ENCODE measurements around the gene PODXL2.
"Not testable (repeated sequence)": the region's sequence is repeated elsewhere in the genome, so short reads cannot be mapped to it uniquely, and the experiment has no call there.

Gene PODXL2

DNA sequence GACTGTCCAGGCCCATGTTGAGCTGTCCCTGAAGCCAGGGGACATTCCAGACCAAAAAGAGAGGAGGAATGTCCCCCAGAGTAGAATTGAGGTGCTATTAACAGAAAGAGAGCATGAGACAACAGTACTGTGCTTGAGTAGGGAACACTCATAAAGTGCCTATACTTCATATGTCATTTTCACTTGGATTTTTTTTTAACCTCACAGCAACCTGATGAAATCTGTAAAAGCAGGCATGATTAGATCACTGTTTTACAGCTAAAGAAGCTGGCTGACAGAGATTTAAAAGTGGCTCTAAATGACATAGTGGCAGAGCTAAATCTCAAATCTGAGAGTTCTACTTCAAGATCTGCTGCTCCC lies 18.8 kb downstream of the PODXL2 start:
- no peak for DNase-seq
- Histone ChIP-seq H3K27ac (no peak overlapping the region), H3K27me3 (no peaks in the 10 kb centered on the region), H3K9me3 (no peaks in the 10 kb centered on the region), H3K4me1 (peaks cover 0 to 7% (median 0%) of the 10 kb centered on the region in 4 donors), H3K36me3 (no peaks in the 10 kb centered on the region), H3K4me3 (no peak overlapping the region)
- TF ChIP-seq, protein P1, sequence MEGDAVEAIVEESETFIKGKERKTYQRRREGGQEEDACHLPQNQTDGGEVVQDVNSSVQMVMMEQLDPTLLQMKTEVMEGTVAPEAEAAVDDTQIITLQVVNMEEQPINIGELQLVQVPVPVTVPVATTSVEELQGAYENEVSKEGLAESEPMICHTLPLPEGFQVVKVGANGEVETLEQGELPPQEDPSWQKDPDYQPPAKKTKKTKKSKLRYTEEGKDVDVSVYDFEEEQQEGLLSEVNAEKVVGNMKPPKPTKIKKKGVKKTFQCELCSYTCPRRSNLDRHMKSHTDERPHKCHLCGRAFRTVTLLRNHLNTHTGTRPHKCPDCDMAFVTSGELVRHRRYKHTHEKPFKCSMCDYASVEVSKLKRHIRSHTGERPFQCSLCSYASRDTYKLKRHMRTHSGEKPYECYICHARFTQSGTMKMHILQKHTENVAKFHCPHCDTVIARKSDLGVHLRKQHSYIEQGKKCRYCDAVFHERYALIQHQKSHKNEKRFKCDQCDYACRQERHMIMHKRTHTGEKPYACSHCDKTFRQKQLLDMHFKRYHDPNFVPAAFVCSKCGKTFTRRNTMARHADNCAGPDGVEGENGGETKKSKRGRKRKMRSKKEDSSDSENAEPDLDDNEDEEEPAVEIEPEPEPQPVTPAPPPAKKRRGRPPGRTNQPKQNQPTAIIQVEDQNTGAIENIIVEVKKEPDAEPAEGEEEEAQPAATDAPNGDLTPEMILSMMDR (IDR thresholded peaks at IDR 0.05) = no peak
- intact Hi-C loops (cut with DNase I; ENCODE audit: low total_unique reads) = no loop called here

GRCh38 chr3:127650236-127650635 lies 21.3 kb downstream of the PODXL2 start:
- no peak overlapping the region for H3K4me3 ChIP-seq
- intact Hi-C loops (cut with DNase I; ENCODE audit: low total_unique reads) = loop anchor here (10.0 kb wide), 2 partner anchors 325 to 425 kb away; no protein-coding TSS in a partner anchor
- peaks cover 0 to 17% (median 3%) of the 10 kb centered on the region in 4 donors for H3K4me1 ChIP-seq
- H3K36me3 ChIP-seq = no peaks in the 10 kb centered on the region
- H3K27me3 ChIP-seq = no peaks in the 10 kb centered on the region
- TF ChIP-seq, protein P1 (IDR thresholded peaks at IDR 0.05) = no peak
- DNase-seq = no peak
- H3K27ac ChIP-seq = no peak overlapping the region
- no peaks in the 10 kb centered on the region for H3K9me3 ChIP-seq

DNA sequence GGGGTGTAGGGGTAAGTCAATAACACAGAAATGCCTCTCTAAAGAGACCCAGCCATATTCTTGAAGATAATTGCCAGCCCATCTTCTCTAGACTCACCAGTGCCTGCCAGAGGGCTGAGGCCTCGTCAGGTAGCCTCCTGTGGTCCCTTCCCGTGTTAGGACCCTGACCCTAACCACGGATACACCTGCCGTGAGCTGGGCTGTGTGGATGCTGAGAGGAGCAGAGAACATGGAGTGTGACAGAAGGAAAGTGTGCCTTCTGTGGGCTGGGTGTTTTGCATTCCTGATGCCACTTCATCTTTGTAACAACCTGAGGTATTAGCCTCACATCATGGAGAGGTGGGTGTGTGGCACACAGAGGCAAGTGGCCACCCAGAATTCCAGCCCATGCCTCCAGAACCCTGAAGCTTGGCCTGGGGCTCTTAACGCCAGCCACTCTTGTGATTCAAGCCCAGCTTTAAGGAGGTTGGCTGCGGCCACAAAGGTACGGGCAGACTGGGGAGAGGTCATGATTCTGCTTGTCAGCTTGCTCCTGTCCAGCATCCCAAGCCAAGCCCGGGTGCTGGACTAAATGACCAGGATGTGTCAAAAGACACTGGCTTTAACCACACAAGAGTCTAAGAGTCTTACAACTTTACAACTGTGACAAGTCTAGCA lies 22.7 kb downstream of the PODXL2 start:
- TF ChIP-seq, protein P1 (IDR thresholded peaks at IDR 0.05) = no peak
- no peak overlapping the region for H3K27ac ChIP-seq
- no peaks in the 10 kb centered on the region for H3K36me3 ChIP-seq
- intact Hi-C loops (cut with DNase I; ENCODE audit: low total_unique reads) = loop anchor here (10.0 kb wide), 2 partner anchors 323 to 423 kb away; no protein-coding TSS in a partner anchor
- H3K9me3 ChIP-seq = no peaks in the 10 kb centered on the region
- H3K4me3 ChIP-seq = no peak overlapping the region
- no peaks in the 10 kb centered on the region for H3K27me3 ChIP-seq
- DNase-seq = no peak
- peaks cover 0 to 26% (median 7%) of the 10 kb centered on the region in 4 donors for H3K4me1 ChIP-seq

- Histone ChIP-seq H3K27ac (no peak overlapping the region), H3K36me3 (no peaks in the 10 kb centered on the region), H3K4me1 (peaks cover 0 to 26% (median 7%) of the 10 kb centered on the region in 4 donors), H3K4me3 (no peak overlapping the region), H3K27me3 (no peaks in the 10 kb centered on the region), H3K9me3 (no peaks in the 10 kb centered on the region)
- TF ChIP-seq, protein P1 (IDR thresholded peaks at IDR 0.05) = peak; percentile 88 to 91
- intact Hi-C loops (cut with DNase I; ENCODE audit: low total_unique reads) = loop anchor here (10.0 kb wide), 2 partner anchors 322 to 422 kb away; no protein-coding TSS in a partner anchor
- DNase-seq = peak; percentile 55 to 75
Measured at GRCh38 chr3:127652246-127652995, 23.4 kb downstream of the PODXL2 start.

- Histone ChIP-seq H3K4me1 (peaks cover 0 to 43% (median 7%) of the 10 kb centered on the region in 4 donors), H3K9me3 (no peaks in the 10 kb centered on the region), H3K27ac (peak overlapping the region in 1 of 2 donors; percentile 72), H3K36me3 (no peaks in the 10 kb centered on the region), H3K27me3 (no peaks in the 10 kb centered on the region), H3K4me3 (no peak overlapping the region)
- DNase-seq = peak in 1 of 2 donors; percentile 33
- intact Hi-C loops (cut with DNase I; ENCODE audit: low total_unique reads) = loop anchor here (10.0 kb wide), 2 partner anchors 320 to 420 kb away; no protein-coding TSS in a partner anchor
- TF ChIP-seq, protein P1 (IDR thresholded peaks at IDR 0.05) = no peak
Measured at GRCh38 chr3:127654374-127654773, 25.4 kb downstream of the PODXL2 start.

DNA sequence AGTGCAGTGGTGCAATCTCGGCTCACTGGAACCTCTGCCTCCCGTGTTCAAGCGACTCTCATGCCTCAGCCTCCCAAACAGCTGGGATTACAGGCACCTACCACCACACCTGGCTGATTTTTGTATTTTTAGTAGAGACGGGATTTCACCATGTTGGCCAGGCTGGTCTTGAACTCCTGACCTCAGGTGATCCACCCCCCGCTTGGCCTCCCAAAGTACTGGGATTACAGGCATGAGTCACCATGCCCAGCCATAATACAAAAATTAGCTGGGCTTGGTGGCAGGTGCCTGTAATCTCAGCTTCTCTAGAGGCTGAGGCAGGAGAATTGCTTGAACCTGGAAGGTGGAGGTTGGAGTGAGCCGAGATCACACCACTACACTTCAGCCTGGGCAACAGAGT lies 26.0 kb downstream of the PODXL2 start:
- intact Hi-C loops (cut with DNase I; ENCODE audit: low total_unique reads) = loop anchor here (10.0 kb wide), 2 partner anchors 320 to 420 kb away; no protein-coding TSS in a partner anchor
- not testable (repeated sequence) for H3K36me3 ChIP-seq, H3K4me3 ChIP-seq, H3K27me3 ChIP-seq, H3K9me3 ChIP-seq
- Histone ChIP-seq H3K27ac (peak overlapping the region; percentile 57 to 72), H3K4me1 (peaks cover 0 to 43% (median 7%) of the 10 kb centered on the region in 4 donors)
- peak in 1 of 2 donors; percentile 39 for DNase-seq
